Lower leg skin (tissue), 3 donors: ENCODE measurements around the gene GSN.

Experiments
- CTCF ChIP-seq, 3 donors: fragments of 450-650 bp; IDR thresholded peaks; one replicate each; pipeline ENCODE4 v1.5.1; 2016; ENCODE audit warnings: antibody characterized with exemption in 3 of 3, mild to moderate bottlenecking in 3 of 3, moderate library complexity in 2 of 3
- POLR2A ChIP-seq, 2 donors: fragments of 450-650 bp; IDR thresholded peaks; one replicate each; pipeline ENCODE4 v1.6.1; 2016 to 2017; ENCODE audit warnings: antibody characterized with exemption in 2 of 2, mild to moderate bottlenecking in 1 of 2, moderate library complexity in 1 of 2

- no peak for TF ChIP-seq CTCF (IDR thresholded peaks at IDR 0.05)
- TF ChIP-seq POLR2A (IDR thresholded peaks at IDR 0.05) = no peak
These were observed 82.1 kb downstream of the GSN start for GRCh38 chr9:121350036-121350435.
